Ureter (tissue), 1 donor: ENCODE results near the gene AQP12B. TPM values are rescaled to one million over a fixed set of nuclear protein-coding genes. Genes with fewer than 3 reads are reported as not detected.
"Not testable (repeated sequence)": the region's sequence is repeated elsewhere in the genome, so short reads cannot be mapped to it uniquely, and the experiment has no call there.

ENCODE experiments used
- DNase-seq: peaks from one replicate; pipeline ENCODE4 v3.0.0-alpha.2; 2020; ENCODE audit warnings: low spot score
- total RNA-seq: library from RNA; stranded (reverse); gene quantifications from one replicate; pipeline ENCODE4 v1.2.4, GENCODE V29; 2023
- donor health status: DM: yes; HTN: yes; CAD: no.

Gene AQP12B
- total RNA-seq, 1 donor from 2014 or later = not detected

- no peak for DNase-seq
Observed at GRCh38 chr2:240701091-240701735, 18.5 kb upstream of the AQP12B start.

GRCh38 chr2:240700616-240701015, 17.9 kb upstream of the AQP12B start:
- DNase-seq = not testable (repeated sequence)

- not testable (repeated sequence) for DNase-seq
Observed at GRCh38 chr2:240699835-240700234, 17.1 kb upstream of the AQP12B start.

GRCh38 chr2:240698852-240699561, 16.3 kb upstream of the AQP12B start:
- DNase-seq = not testable (repeated sequence)

- not testable (repeated sequence) for DNase-seq
Observed at GRCh38 chr2:240696469-240696868, 13.8 kb upstream of the AQP12B start.

- not testable (repeated sequence) for DNase-seq
Observed at GRCh38 chr2:240695593-240695992, 12.9 kb upstream of the AQP12B start.

GRCh38 chr2:240694304-240694703, 11.6 kb upstream of the AQP12B start:
- not testable (repeated sequence) for DNase-seq

- peak; percentile 29 for DNase-seq
Observed at GRCh38 chr2:240692583-240693561, 10.2 kb upstream of the AQP12B start.

GRCh38 chr2:240691631-240692420, 9.1 kb upstream of the AQP12B start, which contains the start of gene AQP12A:
TSS of gene AQP12A (plus strand) at chr2:240691866. CDS start at chr2:240691914, 48 bp downstream.
- peak; percentile 32 for DNase-seq

- DNase-seq = peak; percentile 19
Observed at GRCh38 chr2:240691075-240691427, 8.4 kb upstream of the AQP12B start.

GRCh38 chr2:240690421-240691074, 7.9 kb upstream of the AQP12B start:
- not testable (repeated sequence) for DNase-seq

- no peak for DNase-seq
Observed at GRCh38 chr2:240689975-240690374, 7.3 kb upstream of the AQP12B start.

GRCh38 chr2:240688553-240688919, 5.9 kb upstream of the AQP12B start:
- DNase-seq = no peak

GRCh38 chr2:240687741-240688552, 5.3 kb upstream of the AQP12B start:
- no peak for DNase-seq

GRCh38 chr2:240687045-240687740, 4.5 kb upstream of the AQP12B start:
- DNase-seq = peak; percentile 42

- DNase-seq = no peak
Observed at GRCh38 chr2:240686460-240686859, 3.8 kb upstream of the AQP12B start.

- no peak for DNase-seq
Observed at GRCh38 chr2:240685771-240686371, 3.2 kb upstream of the AQP12B start.

GRCh38 chr2:240683980-240684728, 1.5 kb upstream of the AQP12B start:
- DNase-seq = not testable (repeated sequence)
